ENCODE results near the gene CXCL11. TPM values are rescaled to one million over a fixed set of nuclear protein-coding genes. Genes with fewer than 3 reads are reported as not detected.
A peak's percentile ranks its signal among the peaks of the same experiment; 100 is the strongest.

Gene CXCL11
- total RNA-seq, 1 experiment from 2014 or later, result not detected

DNA sequence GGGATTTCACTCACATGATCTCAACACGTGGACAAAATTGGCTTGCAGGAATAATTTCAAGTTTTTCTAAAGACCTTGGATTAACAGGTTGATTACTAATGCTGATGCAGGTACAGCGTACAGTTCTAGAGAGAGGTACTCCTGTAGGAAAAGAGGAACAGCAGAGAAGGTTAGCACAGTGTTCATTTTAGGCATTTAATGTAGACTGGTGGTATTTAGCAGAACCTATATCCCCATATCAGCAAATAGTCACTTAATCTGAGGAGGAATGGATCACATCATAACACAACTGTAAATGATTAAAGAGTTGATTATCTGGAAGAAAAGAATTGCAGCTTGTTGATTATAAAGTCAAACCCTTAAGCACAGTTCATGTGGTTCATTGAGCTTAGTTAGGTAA lies 13.2 kb downstream of the CXCL11 start:
- no peak for DNase-seq
- Histone ChIP-seq H3K36me3 (no peaks in the 10 kb centered on the region), H3K9me3 (replicated peaks) (no peaks in the 10 kb centered on the region), H3K27ac (no peak overlapping the region), H3K27me3 (no peaks in the 10 kb centered on the region), H3K4me3 (no peak overlapping the region), H3K4me1 (no peaks in the 10 kb centered on the region)

DNA sequence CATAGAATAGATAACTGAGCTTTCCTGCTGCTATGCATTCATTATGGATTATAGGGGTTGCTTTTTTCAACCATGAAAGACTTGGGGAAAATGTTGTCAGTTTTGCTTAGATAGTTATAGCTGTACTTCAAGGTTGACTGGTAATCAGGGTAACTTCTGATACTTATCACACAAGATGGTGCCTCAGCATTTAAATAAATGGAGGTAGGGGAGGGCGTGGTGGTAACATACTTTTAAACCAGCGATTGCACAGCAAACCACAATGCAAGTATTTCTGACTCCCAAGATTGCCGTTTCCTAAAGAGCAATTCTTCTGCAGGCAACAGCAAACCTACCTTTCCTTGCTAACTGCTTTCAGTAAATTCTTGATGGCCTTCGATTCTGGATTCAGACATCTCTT lies 13.8 kb downstream of the CXCL11 start:
- Histone ChIP-seq H3K9me3 (replicated peaks) (no peaks in the 10 kb centered on the region), H3K36me3 (no peaks in the 10 kb centered on the region), H3K27ac (no peak overlapping the region), H3K4me3 (no peak overlapping the region), H3K27me3 (no peaks in the 10 kb centered on the region), H3K4me1 (no peaks in the 10 kb centered on the region)
- DNase-seq, result no peak

DNA sequence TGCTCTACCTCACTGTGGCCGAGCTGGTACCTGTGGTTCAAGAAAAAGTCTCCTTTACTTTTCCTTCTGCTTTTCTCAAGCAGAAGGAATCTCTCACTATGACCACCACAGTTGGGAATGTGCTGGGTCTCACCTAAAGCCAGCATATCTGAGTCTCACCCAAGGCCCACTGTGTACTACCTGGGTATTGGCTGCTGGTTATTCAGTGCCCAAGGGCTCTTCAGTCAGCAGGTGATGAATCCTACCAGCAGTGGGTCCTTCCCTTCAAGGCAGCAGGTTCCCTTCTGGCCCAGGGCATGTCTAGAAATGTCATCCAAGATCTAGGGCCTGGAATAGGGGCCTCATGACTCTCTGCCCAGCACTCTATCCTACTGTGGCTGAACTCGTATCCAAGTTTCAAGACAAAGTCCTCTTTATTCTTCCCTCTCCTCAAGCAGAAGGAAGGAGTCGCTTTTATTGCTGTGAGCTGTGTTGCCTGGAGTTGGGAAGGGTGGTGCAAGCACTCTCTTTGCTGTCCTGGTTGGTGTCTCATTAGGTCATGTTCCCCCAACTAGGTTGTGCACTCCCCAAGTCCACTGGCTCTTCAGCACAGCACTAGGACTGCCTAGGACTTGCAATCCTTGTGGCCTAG lies 18.7 kb downstream of the CXCL11 start:
- H3K27ac ChIP-seq, result no peak overlapping the region
- no peaks in the 10 kb centered on the region for H3K36me3 ChIP-seq
- H3K4me1 ChIP-seq, result peaks cover 5% of the 10 kb centered on the region; the same call in 1 of the 2 replicates
- no peaks in the 10 kb centered on the region for H3K27me3 ChIP-seq
- H3K4me3 ChIP-seq, result no peak overlapping the region
- no peaks in the 10 kb centered on the region for H3K9me3 ChIP-seq (replicated peaks)
- DNase-seq, result no peak

DNA sequence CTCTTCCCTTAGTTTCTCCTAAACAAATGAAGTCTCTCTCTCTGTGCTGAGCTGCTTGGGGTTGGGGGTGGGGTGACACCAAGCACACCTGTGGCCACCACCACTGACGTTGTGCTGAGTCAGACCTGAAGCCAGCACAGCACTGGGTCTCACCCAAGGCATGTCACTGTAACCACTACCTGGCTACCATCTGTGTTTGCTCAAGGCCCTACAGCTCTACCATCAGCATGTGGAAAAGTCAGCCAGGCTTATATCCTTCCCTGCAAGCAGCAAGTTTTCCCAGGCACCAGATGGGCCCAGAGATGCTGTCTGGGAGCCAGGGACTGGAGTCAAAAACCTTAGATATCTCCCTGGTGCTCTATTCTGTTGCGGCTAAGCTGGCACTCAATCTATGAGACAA lies 19.5 kb downstream of the CXCL11 start:
- no peak for DNase-seq
- Histone ChIP-seq H3K4me1 (peaks cover 11% of the 10 kb centered on the region; the same call in 1 of the 2 replicates), H3K4me3 (no peak overlapping the region)

DNA sequence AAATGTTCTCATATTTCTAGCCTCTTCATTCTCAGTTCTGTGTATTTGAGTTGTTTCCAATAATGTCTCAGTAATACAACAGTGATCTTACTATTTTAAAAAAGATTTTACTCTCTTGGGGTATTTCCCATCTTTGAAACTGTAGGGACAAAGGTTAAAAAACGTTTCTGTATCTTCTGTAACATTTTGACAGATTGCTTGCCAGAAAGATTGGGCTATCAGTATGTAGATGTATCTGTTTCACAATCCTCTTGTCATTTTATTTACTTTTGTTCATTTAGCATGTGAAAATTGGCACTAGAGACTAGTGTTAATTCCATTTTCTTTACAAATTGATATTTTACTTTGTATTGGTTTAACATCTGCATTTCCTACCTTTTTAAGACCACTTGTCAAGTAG lies 22.3 kb downstream of the CXCL11 start:
- Histone ChIP-seq H3K9me3 (replicated peaks) (no peaks in the 10 kb centered on the region), H3K27me3 (no peaks in the 10 kb centered on the region), H3K4me1 (peaks cover 13% of the 10 kb centered on the region; the same call in 1 of the 2 replicates), H3K27ac (no peak overlapping the region), H3K36me3 (no peaks in the 10 kb centered on the region), H3K4me3 (no peak overlapping the region)
- no peak for DNase-seq

More for the DNA sequence above, 19.5 kb downstream of the CXCL11 start:
- Histone ChIP-seq H3K9me3 (replicated peaks) (no peaks in the 10 kb centered on the region), H3K27ac (no peak overlapping the region), H3K36me3 (no peaks in the 10 kb centered on the region), H3K27me3 (no peaks in the 10 kb centered on the region)

DNA sequence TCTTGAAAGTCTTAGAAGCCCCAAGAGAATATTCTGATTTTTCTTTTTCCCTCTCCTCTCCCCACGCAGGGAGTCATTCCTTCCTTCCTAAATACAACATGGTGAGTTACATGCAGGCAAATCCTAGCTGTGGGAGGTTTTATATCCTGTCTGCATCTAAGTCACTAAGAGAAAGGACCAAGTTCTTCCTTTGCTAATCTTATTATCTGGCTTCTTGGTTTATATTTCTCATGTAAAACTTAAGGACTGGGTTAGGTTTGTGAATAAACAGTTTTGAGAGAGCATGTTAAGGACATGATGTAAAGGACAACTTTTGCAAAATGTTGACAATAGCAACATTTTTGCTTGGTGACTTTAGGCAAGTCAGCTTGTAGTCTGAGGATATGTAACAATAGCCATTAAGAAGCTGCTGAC lies 23.5 kb downstream of the CXCL11 start:
- no peaks in the 10 kb centered on the region for H3K36me3 ChIP-seq
- H3K27ac ChIP-seq, result peak overlapping the region; percentile 44
- peak overlapping the region; percentile 48 for H3K4me3 ChIP-seq
- no peak for DNase-seq
- 0 out of 2 replicates have a peak, but pooled peaks cover 3% of the 10 kb centered on the region for H3K27me3 ChIP-seq
- peaks cover 13% of the 10 kb centered on the region; the same call in 1 of the 2 replicates for H3K4me1 ChIP-seq
- H3K9me3 ChIP-seq (replicated peaks), result no peaks in the 10 kb centered on the region

DNA sequence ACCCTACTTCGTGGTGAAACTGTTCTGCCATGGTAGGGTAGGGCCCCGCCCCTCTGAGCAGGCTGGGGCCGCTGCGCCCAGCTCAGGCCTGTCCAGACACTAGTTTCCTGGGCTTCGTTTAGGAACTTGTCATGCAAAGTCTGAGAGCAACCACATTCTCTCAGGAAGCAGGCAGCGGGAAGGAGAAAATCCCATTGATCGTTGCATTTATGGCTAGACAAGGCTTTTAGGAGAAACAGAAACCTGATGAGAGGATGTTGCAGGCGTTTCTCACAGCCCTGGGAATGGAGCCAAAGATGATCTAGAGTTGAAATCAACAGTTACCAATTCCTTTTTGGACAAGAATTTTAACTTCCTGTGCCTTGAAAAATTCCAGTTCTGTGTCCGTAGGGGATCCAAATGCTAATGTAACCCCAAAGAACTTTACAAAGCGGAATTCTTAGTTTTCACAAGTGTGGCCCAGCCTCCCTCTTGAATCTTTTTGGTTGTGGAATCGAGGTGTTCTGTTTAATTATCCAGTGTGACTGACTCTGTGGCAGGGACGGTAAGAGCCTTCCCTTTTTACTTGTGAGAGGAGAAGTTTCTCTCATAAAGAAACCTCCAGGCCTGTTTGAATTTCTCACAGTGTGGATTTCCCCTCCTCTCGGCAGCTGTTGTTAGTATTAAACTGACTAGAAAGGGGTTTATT lies 24.0 kb downstream of the CXCL11 start:
- Histone ChIP-seq H3K27ac (peak overlapping the region; percentile 44), H3K27me3 (0 out of 2 replicates have a peak, but pooled peaks cover 3% of the 10 kb centered on the region), H3K36me3 (no peaks in the 10 kb centered on the region), H3K4me1 (peaks cover 13% of the 10 kb centered on the region; the same call in 1 of the 2 replicates), H3K4me3 (peak overlapping the region; percentile 48), H3K9me3 (replicated peaks) (no peaks in the 10 kb centered on the region)
- DNase-seq, result peak; percentile 31 to 60

DNA sequence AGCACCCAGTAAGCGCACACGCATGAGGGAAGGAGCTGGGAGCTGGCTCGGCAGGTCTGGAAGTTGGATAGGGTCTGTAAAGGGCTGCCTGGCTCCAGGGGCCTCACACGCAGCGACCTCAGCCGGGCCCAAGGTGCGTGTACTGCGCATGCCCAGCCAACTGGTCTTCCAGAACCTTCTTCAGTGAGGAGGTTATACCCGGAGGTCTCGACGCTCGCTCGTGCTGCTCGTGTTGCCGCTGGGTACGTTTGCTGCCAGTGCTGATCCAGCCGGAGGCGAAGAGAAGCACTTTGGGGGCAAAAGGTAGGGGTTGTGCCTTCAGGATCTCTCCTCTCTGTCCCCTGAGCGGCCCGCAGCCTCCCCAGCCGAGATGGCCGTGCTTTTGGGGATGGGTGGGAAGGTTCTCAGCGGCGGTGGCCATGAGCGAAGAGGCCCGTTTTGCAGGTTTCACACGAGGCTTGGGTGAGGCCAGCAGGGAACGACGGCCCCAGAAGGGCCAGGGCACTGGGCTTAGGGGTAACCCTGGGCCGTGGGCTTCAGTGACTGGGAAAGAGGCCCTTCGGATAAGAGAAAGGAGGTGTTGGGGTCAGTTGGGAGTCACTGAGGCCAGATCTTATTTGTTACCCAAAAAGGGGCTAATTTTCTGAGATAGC lies 24.7 kb downstream of the CXCL11 start:
- DNase-seq, result no peak
- H3K36me3 ChIP-seq, result no peaks in the 10 kb centered on the region
- 0 out of 2 replicates have a peak, but pooled peaks cover 3% of the 10 kb centered on the region for H3K27me3 ChIP-seq
- peak overlapping the region; percentile 48 for H3K4me3 ChIP-seq
- H3K4me1 ChIP-seq, result peaks cover 13% of the 10 kb centered on the region; the same call in 1 of the 2 replicates
- no peaks in the 10 kb centered on the region for H3K9me3 ChIP-seq (replicated peaks)
- H3K27ac ChIP-seq, result no peak overlapping the region; the same call in 1 of the 2 replicates

DNA sequence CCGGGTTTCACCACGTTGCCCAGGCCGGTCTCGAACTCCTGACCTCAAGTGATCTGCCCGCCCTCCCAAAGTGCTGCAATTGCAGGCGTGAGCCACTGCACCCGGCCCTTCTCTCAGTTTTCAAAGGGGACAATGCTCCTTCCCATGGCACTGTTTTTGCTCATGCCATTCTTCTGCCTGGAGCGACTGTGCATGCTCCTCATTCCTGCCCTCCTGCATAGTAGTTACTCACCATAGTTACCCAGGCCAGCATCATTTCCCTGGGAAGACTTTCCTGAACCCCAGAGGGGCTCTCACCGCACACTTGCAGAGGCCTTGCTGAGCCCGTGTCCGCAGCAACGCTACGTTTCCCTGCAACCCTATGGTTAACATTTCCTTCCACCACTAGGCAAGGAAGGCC lies 25.3 kb downstream of the CXCL11 start:
- H3K4me3 ChIP-seq, result no peak overlapping the region
- no peaks in the 10 kb centered on the region for H3K36me3 ChIP-seq
- no peak overlapping the region for H3K27ac ChIP-seq
- H3K27me3 ChIP-seq, result 0 out of 2 replicates have a peak, but pooled peaks cover 3% of the 10 kb centered on the region
- DNase-seq, result no peak
- peaks cover 13% of the 10 kb centered on the region; the same call in 1 of the 2 replicates for H3K4me1 ChIP-seq
- no peaks in the 10 kb centered on the region for H3K9me3 ChIP-seq (replicated peaks)

DNA sequence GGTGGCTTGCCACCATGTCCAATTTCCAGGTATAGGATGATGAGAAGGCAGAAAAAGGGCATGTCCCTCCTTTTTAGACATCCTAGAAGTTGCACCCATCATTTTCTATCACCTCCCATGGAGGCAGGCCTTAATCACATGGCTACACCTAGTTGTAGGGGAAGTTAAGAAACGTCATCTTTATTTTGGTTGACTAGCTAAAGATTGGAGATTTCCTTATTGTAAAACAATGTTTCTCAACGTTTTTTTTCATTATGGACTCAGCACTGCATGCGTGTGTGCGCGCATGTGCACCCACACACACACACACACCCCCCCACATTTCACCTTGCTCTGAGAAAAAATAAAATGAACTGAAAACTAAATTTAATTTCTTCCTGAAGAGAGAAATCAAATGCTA lies 26.6 kb downstream of the CXCL11 start:
- no peak overlapping the region for H3K4me3 ChIP-seq
- 0 out of 2 replicates have a peak, but pooled peaks cover 3% of the 10 kb centered on the region for H3K27me3 ChIP-seq
- H3K4me1 ChIP-seq, result peaks cover 13% of the 10 kb centered on the region; the same call in 1 of the 2 replicates
- DNase-seq, result no peak
- H3K9me3 ChIP-seq (replicated peaks), result no peaks in the 10 kb centered on the region
- H3K27ac ChIP-seq, result no peak overlapping the region
- no peaks in the 10 kb centered on the region for H3K36me3 ChIP-seq

DNA sequence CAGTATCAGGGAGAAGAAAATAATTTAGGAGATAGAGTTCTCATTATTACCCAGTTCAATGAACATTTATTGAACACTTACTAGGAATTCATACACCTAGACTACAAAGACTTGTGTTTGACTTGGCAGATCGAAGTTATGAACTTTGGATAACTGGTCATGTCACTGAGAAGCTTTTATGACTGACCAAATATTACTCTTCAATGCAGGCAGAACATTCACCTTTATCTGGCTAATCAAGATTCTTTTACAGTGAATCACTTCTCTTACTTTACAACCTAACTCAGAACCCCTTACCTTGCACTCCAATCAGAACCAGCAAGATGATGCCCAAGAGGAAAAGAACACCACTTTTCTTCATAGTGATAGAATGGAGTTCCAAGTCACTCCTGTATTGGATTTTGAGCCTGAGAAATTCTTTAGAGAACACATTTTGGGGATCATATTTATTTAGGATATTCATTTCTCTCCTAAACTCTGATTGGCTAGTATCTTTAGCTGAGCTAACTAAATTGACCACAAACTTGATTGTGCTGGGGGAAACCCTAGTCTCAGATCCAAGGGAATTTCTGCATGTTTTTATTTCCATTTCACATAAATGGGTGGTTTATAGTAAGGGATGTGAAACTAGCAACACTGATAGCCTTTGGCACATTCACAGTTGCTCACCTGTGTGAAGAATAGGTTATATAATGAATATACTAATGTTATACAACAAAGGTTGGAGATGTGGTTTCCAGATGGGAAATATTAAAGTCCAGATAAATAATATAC lies 28.6 kb downstream of the CXCL11 start, which contains the start of gene CXCL9:
CXCL9 (minus strand) TSS at position 421 of the 774 bp plus-strand sequence; CDS start at position 361, 60 bp downstream.
- H3K4me3 ChIP-seq, result no peak within 1 kb of the TSS
- no peaks in the 10 kb centered on the region for H3K9me3 ChIP-seq (replicated peaks)
- no peak within 1 kb of the TSS for H3K27ac ChIP-seq
- peaks cover 9% of the 10 kb centered on the region; the same call in 1 of the 2 replicates for H3K4me1 ChIP-seq
- 0 out of 2 replicates have a peak, but pooled peaks cover 3% of the 10 kb centered on the region for H3K27me3 ChIP-seq
- no peaks in the 10 kb centered on the region for H3K36me3 ChIP-seq
- DNase-seq, result no peak

DNA sequence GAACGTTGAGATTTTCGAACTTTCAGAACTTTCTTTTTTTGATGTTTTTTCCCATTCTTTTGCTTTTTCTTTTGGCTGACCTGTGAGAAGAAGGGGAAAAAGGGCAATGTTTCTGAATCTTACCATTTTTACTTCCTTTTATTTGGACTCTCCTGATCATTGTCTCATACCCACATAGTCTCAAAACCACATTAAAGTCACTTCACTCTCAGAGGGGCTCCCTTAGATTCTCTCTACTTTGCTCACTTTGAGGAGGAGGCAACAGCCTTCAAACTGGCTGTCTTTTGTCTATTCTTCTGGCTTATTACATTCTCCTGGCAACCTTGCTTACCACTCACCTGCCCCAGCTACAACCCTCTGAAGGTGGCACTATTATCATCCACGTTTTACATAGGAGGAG lies 32.2 kb downstream of the CXCL11 start:
- no peak for DNase-seq
- Histone ChIP-seq H3K27me3 (0 out of 2 replicates have a peak, but pooled peaks cover 3% of the 10 kb centered on the region), H3K4me3 (no peak overlapping the region), H3K9me3 (replicated peaks) (no peaks in the 10 kb centered on the region), H3K27ac (no peak overlapping the region), H3K4me1 (no peaks in the 10 kb centered on the region), H3K36me3 (no peaks in the 10 kb centered on the region)

DNA sequence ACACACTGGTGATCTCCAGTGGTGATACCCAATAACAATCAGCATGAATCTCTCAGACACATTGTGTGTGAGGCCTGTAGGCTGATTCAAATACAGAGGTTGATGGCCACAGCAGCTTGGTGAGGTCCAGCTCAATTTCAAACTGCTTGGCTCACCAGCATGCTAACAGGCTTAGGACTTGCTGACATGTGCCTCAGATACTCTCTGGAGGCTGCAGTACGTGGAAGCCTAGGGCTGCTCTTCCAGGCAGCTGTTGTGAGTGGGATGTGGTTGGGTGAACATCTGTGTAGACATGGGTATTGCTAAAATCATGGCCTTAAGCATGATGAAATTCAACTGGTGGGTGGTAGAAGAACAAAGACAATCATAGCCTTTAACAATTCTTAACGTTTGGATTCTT lies 32.8 kb downstream of the CXCL11 start:
- H3K27ac ChIP-seq, result no peak overlapping the region
- H3K4me1 ChIP-seq, result no peaks in the 10 kb centered on the region
- H3K4me3 ChIP-seq, result no peak overlapping the region
- peak in 1 of 2 experiments; percentile 37 for DNase-seq
- H3K36me3 ChIP-seq, result no peaks in the 10 kb centered on the region
- no peaks in the 10 kb centered on the region for H3K9me3 ChIP-seq (replicated peaks)
- H3K27me3 ChIP-seq, result 0 out of 2 replicates have a peak, but pooled peaks cover 3% of the 10 kb centered on the region

DNA sequence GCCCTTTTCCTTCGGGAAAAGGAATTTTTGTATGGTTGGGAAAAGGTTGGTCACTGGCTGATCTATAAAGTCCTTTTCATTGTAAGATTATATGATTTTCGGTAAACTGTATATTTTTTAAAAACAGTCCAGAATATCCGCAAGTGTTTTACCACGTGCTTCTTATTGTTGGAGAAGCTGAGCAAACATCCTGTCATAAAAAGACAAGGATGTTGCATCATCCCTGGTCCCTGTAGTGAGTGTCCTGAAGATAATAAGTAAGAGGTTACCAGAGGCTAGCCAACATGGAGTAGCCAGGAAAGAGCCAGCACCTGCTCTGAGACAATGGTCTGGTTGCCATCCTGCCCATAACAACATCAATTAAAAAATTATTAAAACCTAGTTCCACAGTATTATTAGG lies 33.7 kb downstream of the CXCL11 start:
- H3K4me1 ChIP-seq, result no peaks in the 10 kb centered on the region
- DNase-seq, result no peak

More for the DNA sequence above, 33.7 kb downstream of the CXCL11 start:
- H3K27ac ChIP-seq, result no peak overlapping the region
- H3K27me3 ChIP-seq, result no peaks in the 10 kb centered on the region
- H3K9me3 ChIP-seq (replicated peaks), result no peaks in the 10 kb centered on the region
- H3K36me3 ChIP-seq, result no peaks in the 10 kb centered on the region
- H3K4me3 ChIP-seq, result no peak overlapping the region
